Anterior cingulate cortex (tissue), 58 donors: ENCODE results near the gene SCGB1D2.

Experiments
- DNase-seq, 58 donors: peaks; one replicate each; lab custom pipeline; 2025; lab: John Stamatoyannopoulos, UW

Gene SCGB1D2

GRCh38 chr11:62256281-62256680 is 14.2 kb downstream of the SCGB1D2 start:
- DNase-seq: no peak

DNA sequence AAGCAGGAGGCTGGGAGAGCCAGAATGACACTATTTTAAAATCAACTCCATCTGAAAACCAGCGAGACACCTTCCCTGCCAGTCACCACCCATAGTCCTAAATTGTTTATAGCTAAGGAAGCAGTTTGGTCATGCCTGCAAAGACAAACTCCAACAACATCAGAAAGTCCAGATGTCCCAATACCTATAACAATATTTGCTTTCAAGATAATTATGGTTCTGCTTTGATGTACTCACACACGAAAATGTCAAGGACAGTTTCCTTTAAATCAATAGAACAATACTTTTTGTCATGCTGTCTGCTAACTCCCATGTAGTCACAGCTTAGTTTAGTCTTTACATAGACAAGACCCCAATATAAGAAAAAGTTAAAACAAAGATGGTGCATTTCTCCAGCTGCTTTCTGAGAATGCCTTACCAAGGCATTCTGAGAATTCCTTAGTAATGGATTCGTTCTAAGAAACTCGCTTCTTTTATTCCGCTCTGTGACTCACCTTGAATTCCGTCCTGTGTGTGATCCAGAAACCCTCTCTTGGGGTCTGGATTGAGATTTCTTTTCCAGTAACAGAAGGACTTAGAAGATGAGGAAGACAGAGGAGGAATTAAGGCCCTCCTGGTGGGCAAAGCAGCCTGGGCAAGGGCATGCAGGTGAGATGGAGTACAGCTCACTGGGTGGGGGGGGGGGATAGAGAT is 18.4 kb downstream of the SCGB1D2 start:
- no peak for DNase-seq

DNA sequence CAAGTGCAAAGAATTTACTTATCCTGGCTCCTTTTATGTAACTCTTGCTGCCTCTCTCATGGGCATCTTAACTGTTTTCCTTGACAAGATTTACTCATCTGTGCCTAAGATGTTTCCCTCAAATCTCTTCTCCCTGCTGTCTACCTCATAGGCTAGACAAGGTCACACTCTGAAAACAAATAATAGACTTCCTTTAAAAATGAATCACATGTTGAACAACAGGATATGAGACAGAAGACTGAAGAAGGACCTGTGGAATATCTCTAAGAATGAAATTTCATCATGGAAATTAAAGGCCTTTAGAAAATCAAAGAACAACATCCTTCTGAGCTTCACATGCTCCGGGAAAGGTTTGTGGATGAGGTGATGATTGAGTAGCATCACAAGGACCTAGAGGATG is 22.0 kb downstream of the SCGB1D2 start:
- no peak for DNase-seq

GRCh38 chr11:62266558-62266957 is 24.5 kb downstream of the SCGB1D2 start:
- no peak for DNase-seq

GRCh38 chr11:62267050-62267449 is 25.0 kb downstream of the SCGB1D2 start:
- DNase-seq: no peak

- DNase-seq: no peak
Observed at GRCh38 chr11:62267576-62267975, 25.5 kb downstream of the SCGB1D2 start.

DNA sequence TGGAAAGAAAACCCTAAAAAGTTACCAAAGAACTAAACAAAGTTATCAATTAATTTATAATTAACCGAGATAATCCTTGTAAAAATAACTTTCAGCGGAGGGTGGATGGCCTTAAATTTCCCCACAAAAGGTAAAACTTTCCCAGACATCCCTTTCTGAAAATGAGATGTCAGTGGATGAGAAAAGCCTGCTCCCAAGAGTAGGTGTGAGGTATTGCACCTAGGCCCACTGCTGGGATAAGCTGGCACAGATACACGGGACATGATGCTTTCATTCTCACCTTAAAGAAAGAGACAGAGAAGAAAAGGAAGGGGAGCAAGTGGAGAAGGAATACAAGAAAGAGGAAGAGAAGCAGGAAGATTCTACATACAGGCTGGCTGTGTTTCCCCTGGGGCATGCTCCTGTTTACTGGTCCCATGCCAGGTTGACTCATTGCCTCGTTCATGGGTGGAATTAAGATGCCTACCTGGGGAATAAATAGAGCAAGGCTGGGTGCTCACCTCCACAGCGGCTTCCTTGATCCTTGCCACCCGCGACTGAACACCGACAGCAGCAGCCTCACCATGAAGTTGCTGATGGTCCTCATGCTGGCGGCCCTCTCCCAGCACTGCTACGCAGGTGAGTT is 27.7 kb downstream of the SCGB1D2 start, which contains the start of gene SCGB2A2:
SCGB2A2 (plus strand) TSS at position 505 of the 625 bp plus-strand sequence; CDS start at position 564, 59 bp downstream.
- DNase-seq: no peak

DNA sequence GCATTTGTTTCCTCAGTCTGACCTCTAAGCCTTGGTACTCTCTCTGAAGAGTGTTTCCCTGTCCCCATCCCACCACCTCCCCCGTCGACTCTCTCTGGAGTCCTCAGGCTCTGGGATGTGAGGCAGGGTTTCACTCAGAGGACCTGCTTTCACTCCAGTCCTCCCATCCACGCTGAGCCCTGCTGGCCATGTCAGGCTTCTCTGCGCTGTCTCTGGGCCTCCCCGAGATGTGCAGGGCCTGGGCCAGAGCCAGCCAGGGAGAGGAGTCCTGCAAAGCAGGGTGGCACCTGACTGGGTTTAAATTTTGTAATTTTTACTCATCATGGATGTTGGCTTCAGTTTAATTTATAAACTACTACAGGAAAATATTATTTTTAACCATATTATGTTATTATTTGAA is 31.2 kb downstream of the SCGB1D2 start:
- DNase-seq: no peak

- no peak for DNase-seq
Observed at GRCh38 chr11:62273789-62274275, 31.8 kb downstream of the SCGB1D2 start.

GRCh38 chr11:62280452-62280851 is 38.4 kb downstream of the SCGB1D2 start:
- no peak for DNase-seq
